Activated CD4-positive, alpha-beta T cell treated with anti-CD3 and anti-CD28 coated beads for 36 hours (primary cell): ENCODE measurements around the gene FBXO17. TPM values are rescaled to one million over a fixed set of nuclear protein-coding genes. Genes with fewer than 3 reads are reported as not detected.
"Not testable (repeated sequence)": the region's sequence is repeated elsewhere in the genome, so short reads cannot be mapped to it uniquely, and the experiment has no call there.

Source experiments
- ATAC-seq: fragments of 200-7000 bp; cut with Tn5 transposase; one replicate; pipeline ENCODE4 v1.10.0; 2021; ENCODE audit warnings: mild to moderate bottlenecking, moderate library complexity
- CTCF ChIA-PET: fragments of 350-600 bp; sonication (Branson Sonifier 250); formaldehyde crosslinking; loops from one replicate; lab custom pipeline; 2021; ENCODE audit warnings: antibody characterized with exemption; lab: Charles Lee
- POLR2A ChIA-PET: fragments of 350-600 bp; sonication (Branson Sonifier 250); formaldehyde crosslinking; loops from one replicate; lab custom pipeline; 2021; ENCODE audit warnings: antibody characterized with exemption, inconsistent platforms; lab: Charles Lee
- DNase-seq: peaks from one replicate; pipeline ENCODE4 v3.0.0-alpha.2; 2020
- H3K27ac Mint-ChIP-seq: one replicate; pipeline ENCODE4 v1.8.0; 2021; ENCODE audit warnings: mixed read lengths
- H3K27me3 Mint-ChIP-seq: one replicate; pipeline ENCODE4 v1.8.0; 2021; ENCODE audit warnings: mixed read lengths
- H3K36me3 Mint-ChIP-seq: one replicate; pipeline ENCODE4 v1.8.0; 2021; ENCODE audit warnings: low read depth, mixed read lengths
- H3K4me1 Mint-ChIP-seq: one replicate; pipeline ENCODE4 v1.8.0; 2021; ENCODE audit warnings: mixed read lengths
- H3K4me3 Mint-ChIP-seq: one replicate; pipeline ENCODE4 v1.8.0; 2021; ENCODE audit warnings: mild to moderate bottlenecking, moderate library complexity, mixed read lengths
- H3K9me3 Mint-ChIP-seq: one replicate; pipeline ENCODE4 v1.8.0; 2021; ENCODE audit warnings: low read depth, mixed read lengths
- intact Hi-C, 2 experiments: fragments of 100-400 bp; cut with DNase I in 1 of 2; cut with micrococcal nuclease in 1 of 2; formaldehyde crosslinking; loops; one replicate each; pipeline versions ENCODE4 v1.14.2 to v1.15.1; 2022 to 2024; cut with DNase I, micrococcal nuclease
- total RNA-seq, 2 experiments: library from RNA; stranded (reverse); gene quantifications; one replicate each; pipeline ENCODE4 v1.2.3, GENCODE V29; 2021

The FBXO17 gene
- total RNA-seq, 2 experiments from 2014 or later, result not detected

- peaks cover 24% of the 10 kb centered on the region for H3K4me1 Mint-ChIP-seq
These were observed 4.3 kb upstream of the FBXO17 start for GRCh38 chr19:38979812-38980211.

DNA sequence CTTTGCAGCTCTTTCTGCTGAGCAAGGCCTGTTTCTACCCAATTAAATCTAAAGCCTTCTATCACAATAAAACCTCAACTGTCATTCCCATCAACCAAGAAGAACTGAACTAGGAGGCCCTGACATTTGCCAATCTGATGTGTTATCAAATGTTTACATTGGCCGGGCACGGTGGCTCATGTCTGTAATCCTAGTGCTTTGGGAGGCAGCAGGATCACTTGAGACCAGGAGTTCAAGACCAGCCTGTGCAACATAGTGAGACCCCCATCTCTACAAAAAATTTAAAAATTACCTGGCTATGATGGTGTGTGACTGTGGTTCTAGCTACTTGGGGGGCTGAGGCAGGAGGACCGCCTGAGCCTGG lies 2.8 kb upstream of the FBXO17 start:
- Mint-ChIP-seq H3K4me1 (peaks cover 27% of the 10 kb centered on the region), H3K27ac (peak overlapping the region; percentile 21), H3K36me3 (peaks cover 4% of the 10 kb centered on the region), H3K4me3 (no peak overlapping the region), H3K9me3 (peaks cover 5% of the 10 kb centered on the region), H3K27me3 (peaks cover 33% of the 10 kb centered on the region)
- DNase-seq, result no peak
- CTCF ChIA-PET, result interaction anchor here (0.7 to 1.6 kb wide), 3 partner anchors 12 to 471 kb away, joined by 3 read pairs; no protein-coding TSS in a partner anchor
- POLR2A ChIA-PET, result no interaction called here
- intact Hi-C loops, result no loop called here
- ATAC-seq, result no peak

More at GRCh38 chr19:38979812-38980211, 4.3 kb upstream of the FBXO17 start:
- H3K36me3 Mint-ChIP-seq, result peaks cover 4% of the 10 kb centered on the region
- ATAC-seq (no peak), DNase-seq (no peak)
- H3K4me3 Mint-ChIP-seq, result no peak overlapping the region
- intact Hi-C loops, result no loop called here
- ChIA-PET POLR2A (no interaction called here), CTCF (interaction anchor here (0.7 kb wide), 2 partner anchors 8 to 1195 kb away, joined by 3 to 4 read pairs; no protein-coding TSS in a partner anchor)
- H3K9me3 Mint-ChIP-seq, result peaks cover 5% of the 10 kb centered on the region
- no peak overlapping the region for H3K27ac Mint-ChIP-seq
- H3K27me3 Mint-ChIP-seq, result peaks cover 28% of the 10 kb centered on the region

DNA sequence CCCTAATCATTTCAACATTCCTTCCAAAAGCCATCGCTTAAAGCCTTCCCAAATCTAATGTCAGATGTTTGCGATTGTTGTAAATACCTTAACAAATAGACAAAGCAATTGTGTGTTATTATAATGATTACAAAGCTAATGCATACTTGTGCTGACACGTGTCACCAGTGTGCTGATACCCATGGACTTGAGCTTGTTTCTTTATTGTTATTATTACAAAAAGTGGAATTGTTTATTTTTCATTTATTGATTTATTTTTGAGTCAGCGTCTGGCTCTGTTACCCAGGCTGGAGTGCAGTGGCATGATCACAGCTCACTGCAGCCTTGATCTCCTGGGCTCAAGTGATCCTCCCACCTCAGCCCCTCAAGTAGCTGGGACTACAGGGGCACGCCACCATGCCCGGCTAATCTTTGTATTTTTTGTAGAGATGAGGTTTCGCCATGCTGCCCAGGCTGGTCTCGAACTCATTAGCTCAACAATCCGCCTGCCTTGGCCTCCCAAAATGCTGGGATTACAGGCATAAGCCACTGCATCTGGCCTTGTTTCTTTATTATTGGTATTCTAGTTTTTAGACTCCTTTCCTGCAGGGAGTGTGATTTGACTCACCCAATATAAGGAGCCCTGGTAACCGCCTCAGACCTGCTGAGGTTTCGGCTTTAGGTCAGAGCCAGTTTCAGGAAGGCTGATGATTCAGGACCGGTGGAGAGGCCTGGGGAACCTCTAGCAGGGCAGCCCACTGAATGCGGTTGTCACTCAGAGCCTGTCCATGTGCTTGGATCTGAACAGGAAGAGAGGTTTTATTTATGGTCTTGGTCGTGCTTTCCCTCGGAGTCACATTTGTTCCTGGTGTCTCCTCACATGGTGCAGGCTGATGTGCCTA lies 2.1 kb upstream of the FBXO17 start:
- intact Hi-C loops, result no loop called here
- CTCF ChIA-PET, result interaction anchor here (0.7 to 1.6 kb wide), 6 partner anchors 11 to 471 kb away, joined by 3 read pairs; no protein-coding TSS in a partner anchor

DNA sequence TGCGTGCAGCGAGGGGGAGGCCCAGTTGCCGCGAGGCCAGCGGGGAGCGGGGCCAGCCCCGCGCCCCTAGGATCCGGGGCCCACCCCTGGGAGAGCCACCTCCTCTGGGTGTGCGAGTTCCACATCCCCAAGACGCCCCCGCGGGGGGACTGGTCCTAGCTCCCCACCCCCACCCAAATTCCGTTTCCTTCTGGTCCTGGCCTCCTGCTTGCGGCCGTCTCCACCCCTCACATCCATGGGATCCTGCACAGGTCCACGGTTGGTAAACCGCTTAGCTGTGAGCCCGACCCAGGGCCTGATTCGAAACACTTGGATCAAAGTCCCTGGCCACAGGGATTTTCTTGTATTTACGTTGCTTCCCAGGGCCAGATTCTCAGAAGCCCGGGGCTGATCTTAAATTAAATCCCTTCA lies 324 bp upstream of the FBXO17 start:
- DNase-seq (no peak), ATAC-seq (no peak)
- peak overlapping the region; percentile 40 for H3K4me3 Mint-ChIP-seq
- no peak overlapping the region for H3K27ac Mint-ChIP-seq
- H3K9me3 Mint-ChIP-seq, result peaks cover 5% of the 10 kb centered on the region
- H3K27me3 Mint-ChIP-seq, result peaks cover 33% of the 10 kb centered on the region
- ChIA-PET POLR2A (no interaction called here), CTCF (interaction anchor here (0.7 to 2.8 kb wide), 6 partner anchors 13 to 1660 kb away, joined by 3 to 10 read pairs (median 4); no protein-coding TSS in a partner anchor)
- peaks cover 4% of the 10 kb centered on the region for H3K36me3 Mint-ChIP-seq
- intact Hi-C loops, result no loop called here
- H3K4me1 Mint-ChIP-seq, result peaks cover 27% of the 10 kb centered on the region

More for the DNA sequence above, 2.1 kb upstream of the FBXO17 start:
- peaks cover 4% of the 10 kb centered on the region for H3K36me3 Mint-ChIP-seq
- peak overlapping the region; percentile 21 for H3K27ac Mint-ChIP-seq
- no peak overlapping the region for H3K4me3 Mint-ChIP-seq
- H3K27me3 Mint-ChIP-seq, result peaks cover 33% of the 10 kb centered on the region
- peaks cover 5% of the 10 kb centered on the region for H3K9me3 Mint-ChIP-seq
- POLR2A ChIA-PET, result interaction anchor here (0.8 kb wide), 1 partner anchor 44 kb away, joined by 5 read pairs; no protein-coding TSS in a partner anchor
- H3K4me1 Mint-ChIP-seq, result peaks cover 27% of the 10 kb centered on the region
- DNase-seq, result peak; percentile 85
- peak; percentile 98 for ATAC-seq

DNA sequence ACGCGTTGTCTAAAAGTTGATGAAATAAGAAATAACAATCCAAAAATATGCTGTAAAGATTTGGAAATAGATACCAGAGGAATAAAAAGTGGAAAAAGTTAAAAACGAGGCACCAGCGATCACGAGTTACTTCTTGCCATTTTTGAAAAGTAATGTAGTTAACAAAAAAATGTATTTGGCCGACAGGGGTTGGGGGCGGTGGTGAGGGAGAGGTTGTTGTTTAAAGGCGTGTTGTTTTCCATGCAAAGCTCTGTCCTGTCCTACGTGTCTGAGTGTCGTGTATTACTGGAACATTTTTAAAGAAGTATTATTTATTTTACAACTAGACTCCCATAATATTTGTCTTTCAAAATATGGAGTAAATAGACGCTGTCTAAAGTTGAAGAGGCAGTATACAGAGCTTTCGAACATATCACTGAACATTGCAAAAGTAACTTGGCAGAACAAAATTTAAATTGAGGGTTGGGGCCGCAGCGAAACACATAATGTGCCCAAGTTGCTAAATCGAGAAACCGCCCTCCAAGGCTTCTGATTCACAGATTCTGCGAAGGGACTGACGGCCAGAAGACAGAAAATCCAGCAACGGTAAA lies 823 bp downstream of the FBXO17 start:
- CTCF ChIA-PET, result interaction anchor here (0.7 to 2.8 kb wide), 3 partner anchors 13 to 16 kb away, joined by 3 to 10 read pairs (median 4); no protein-coding TSS in a partner anchor
- POLR2A ChIA-PET, result no interaction called here
- no peak overlapping the region for H3K4me3 Mint-ChIP-seq

GRCh38 chr19:38971672-38972071 lies 3.9 kb downstream of the FBXO17 start:
- POLR2A ChIA-PET, result no interaction called here
- intact Hi-C loops, result no loop called here
- Mint-ChIP-seq H3K9me3 (no peaks in the 10 kb centered on the region), H3K36me3 (no peaks in the 10 kb centered on the region), H3K4me3 (no peak overlapping the region), H3K27me3 (peaks cover 18% of the 10 kb centered on the region), H3K4me1 (peaks cover 15% of the 10 kb centered on the region), H3K27ac (no peak overlapping the region)
- DNase-seq, result no peak
- CTCF ChIA-PET, result interaction anchor here (0.8 to 1.2 kb wide), 3 partner anchors 9 to 80 kb away, joined by 3 to 6 read pairs (median 4); no protein-coding TSS in a partner anchor
- no peak for ATAC-seq

More for the DNA sequence above, 823 bp downstream of the FBXO17 start:
- Mint-ChIP-seq H3K9me3 (no peaks in the 10 kb centered on the region), H3K27me3 (peaks cover 27% of the 10 kb centered on the region), H3K36me3 (no peaks in the 10 kb centered on the region), H3K27ac (no peak overlapping the region), H3K4me1 (peaks cover 27% of the 10 kb centered on the region)
- DNase-seq (no peak), ATAC-seq (no peak)
- intact Hi-C loops, result no loop called here

- intact Hi-C loops, result no loop called here
These were observed 4.6 kb downstream of the FBXO17 start for GRCh38 chr19:38970664-38971532.

GRCh38 chr19:38966149-38966548 lies 9.4 kb downstream of the FBXO17 start:
- CTCF ChIA-PET, result interaction anchor here (1.2 to 2.1 kb wide), 2 partner anchors 10 to 12 kb away, joined by 3 to 6 read pairs; no protein-coding TSS in a partner anchor

More at GRCh38 chr19:38970664-38971532, 4.6 kb downstream of the FBXO17 start:
- H3K9me3 Mint-ChIP-seq, result no peaks in the 10 kb centered on the region
- H3K4me3 Mint-ChIP-seq, result no peak overlapping the region
- H3K27ac Mint-ChIP-seq, result no peak overlapping the region
- ChIA-PET POLR2A (no interaction called here), CTCF (interaction anchor here (0.8 to 1.2 kb wide), 4 partner anchors 9 to 80 kb away, joined by 3 to 6 read pairs (median 4); no protein-coding TSS in a partner anchor)
- peaks cover 8% of the 10 kb centered on the region for H3K4me1 Mint-ChIP-seq
- no peaks in the 10 kb centered on the region for H3K36me3 Mint-ChIP-seq
- ATAC-seq (no peak), DNase-seq (no peak)
- H3K27me3 Mint-ChIP-seq, result peaks cover 10% of the 10 kb centered on the region

GRCh38 chr19:38964738-38965137 lies 10.8 kb downstream of the FBXO17 start:
- CTCF ChIA-PET, result interaction anchor here (0.6 kb wide), 1 partner anchor 623 kb away, joined by 3 read pairs; no protein-coding TSS in a partner anchor
- H3K27ac Mint-ChIP-seq, result no peak overlapping the region
- H3K27me3 Mint-ChIP-seq, result peaks cover 10% of the 10 kb centered on the region
- no peak for DNase-seq
- no peaks in the 10 kb centered on the region for H3K9me3 Mint-ChIP-seq
- peaks cover 4% of the 10 kb centered on the region for H3K4me1 Mint-ChIP-seq
- POLR2A ChIA-PET, result no interaction called here
- H3K36me3 Mint-ChIP-seq, result no peaks in the 10 kb centered on the region
- intact Hi-C loops, result loop anchor here (5.0 to 10.0 kb wide), 3 partner anchors 70 to 233 kb away; partner anchors contain the start of genes FBXO27 (in 1 of the 2) and NCCRP1 (in 1 of the 2)
- no peak overlapping the region for H3K4me3 Mint-ChIP-seq
- no peak for ATAC-seq

More at GRCh38 chr19:38966149-38966548, 9.4 kb downstream of the FBXO17 start:
- H3K4me1 Mint-ChIP-seq, H3K9me3 Mint-ChIP-seq, POLR2A ChIA-PET, H3K4me3 Mint-ChIP-seq, H3K27ac Mint-ChIP-seq, H3K36me3 Mint-ChIP-seq, DNase-seq, ATAC-seq: not testable (repeated sequence)
- intact Hi-C loops, result loop anchor here in 1 of 2 experiments (10.0 kb wide), 1 partner anchor 69 kb away; the partner anchor contains the start of gene FBXO27
- H3K27me3 Mint-ChIP-seq, result peaks cover 10% of the 10 kb centered on the region

GRCh38 chr19:38959618-38960017 lies 15.9 kb downstream of the FBXO17 start:
- ATAC-seq (no peak), DNase-seq (no peak)
- intact Hi-C loops, result loop anchor here (5.0 to 10.0 kb wide), 3 partner anchors 75 to 238 kb away; partner anchors contain the start of genes FBXO27 (in 1 of the 2) and NCCRP1 (in 1 of the 2)
- CTCF ChIA-PET, result interaction anchor here (0.5 to 1.1 kb wide), 5 partner anchors 15 to 325 kb away, joined by 3 to 5 read pairs (median 3); no protein-coding TSS in a partner anchor
- Mint-ChIP-seq H3K36me3 (no peaks in the 10 kb centered on the region), H3K27me3 (peaks cover 7% of the 10 kb centered on the region), H3K27ac (no peak overlapping the region), H3K9me3 (no peaks in the 10 kb centered on the region), H3K4me1 (peaks cover 4% of the 10 kb centered on the region), H3K4me3 (no peak overlapping the region)
- POLR2A ChIA-PET, result no interaction called here
